Memory B cell (primary cell): Measurements from ENCODE around the gene RNF14.
A peak's percentile ranks its signal among the peaks of the same experiment; 100 is the strongest.

Source experiments
- ATAC-seq: fragments of 150-1000 bp; cut with Tn5 transposase; 2 replicates; pipeline ENCODE4 v1.10.0; 2021; ENCODE audit warnings: low read depth, mild to moderate bottlenecking, moderate library complexity
- DNase-seq, 2 donors: peaks; one replicate each; pipeline ENCODE4 v3.0.0; 2022; ENCODE audit warnings: low spot score in 2 of 2
- H3K27ac Mint-ChIP-seq: one replicate; pipeline ENCODE4 v1.8.0; 2022; ENCODE audit warnings: mild to moderate bottlenecking, moderate library complexity, mixed read lengths
- H3K27me3 Mint-ChIP-seq: one replicate; pipeline ENCODE4 v1.8.0; 2022; ENCODE audit warnings: mixed read lengths
- H3K36me3 Mint-ChIP-seq: one replicate; pipeline ENCODE4 v1.8.0; 2022; ENCODE audit warnings: mild to moderate bottlenecking, mixed read lengths
- H3K4me1 Mint-ChIP-seq: one replicate; pipeline ENCODE4 v1.8.0; 2022; ENCODE audit warnings: mixed read lengths
- H3K4me3 Mint-ChIP-seq: one replicate; pipeline ENCODE4 v1.8.0; 2022; ENCODE audit warnings: mild to moderate bottlenecking, moderate library complexity, mixed read lengths
- H3K9me3 Mint-ChIP-seq: one replicate; pipeline ENCODE4 v1.8.0; 2022; ENCODE audit warnings: mixed read lengths

RNF14 gene

GRCh38 chr5:141958113-141958512 lies 10.8 kb upstream of the RNF14 start, which contains the start of gene PCDH12:
Gene PCDH12 (minus strand): TSS chr5:141958202. CDS start chr5:141957851, 351 bp downstream.
- H3K36me3 Mint-ChIP-seq, result no peaks in the 10 kb centered on the region
- no peak for DNase-seq
- H3K9me3 Mint-ChIP-seq, result no peaks in the 10 kb centered on the region
- peaks cover 2% of the 10 kb centered on the region for H3K27me3 Mint-ChIP-seq
- no peak within 1 kb of the TSS for H3K4me3 Mint-ChIP-seq
- peaks cover 13% of the 10 kb centered on the region for H3K4me1 Mint-ChIP-seq
- ATAC-seq, result no peak
- no peak within 1 kb of the TSS for H3K27ac Mint-ChIP-seq

- H3K36me3 Mint-ChIP-seq, result no peaks in the 10 kb centered on the region
- H3K4me3 Mint-ChIP-seq, result no peak overlapping the region
- H3K9me3 Mint-ChIP-seq, result no peaks in the 10 kb centered on the region
- H3K4me1 Mint-ChIP-seq, result peaks cover 13% of the 10 kb centered on the region
- H3K27me3 Mint-ChIP-seq, result peaks cover 2% of the 10 kb centered on the region
- DNase-seq (no peak), ATAC-seq (no peak)
- no peak overlapping the region for H3K27ac Mint-ChIP-seq
These were observed 10.2 kb upstream of the RNF14 start for GRCh38 chr5:141958546-141959172.

- Mint-ChIP-seq H3K36me3 (no peaks in the 10 kb centered on the region), H3K4me3 (no peak overlapping the region), H3K4me1 (peaks cover 13% of the 10 kb centered on the region), H3K9me3 (no peaks in the 10 kb centered on the region), H3K27ac (peak overlapping the region; percentile 36), H3K27me3 (peaks cover 2% of the 10 kb centered on the region)
- ATAC-seq (no peak), DNase-seq (no peak)
These were observed 8.9 kb upstream of the RNF14 start for GRCh38 chr5:141960018-141960417.

DNA sequence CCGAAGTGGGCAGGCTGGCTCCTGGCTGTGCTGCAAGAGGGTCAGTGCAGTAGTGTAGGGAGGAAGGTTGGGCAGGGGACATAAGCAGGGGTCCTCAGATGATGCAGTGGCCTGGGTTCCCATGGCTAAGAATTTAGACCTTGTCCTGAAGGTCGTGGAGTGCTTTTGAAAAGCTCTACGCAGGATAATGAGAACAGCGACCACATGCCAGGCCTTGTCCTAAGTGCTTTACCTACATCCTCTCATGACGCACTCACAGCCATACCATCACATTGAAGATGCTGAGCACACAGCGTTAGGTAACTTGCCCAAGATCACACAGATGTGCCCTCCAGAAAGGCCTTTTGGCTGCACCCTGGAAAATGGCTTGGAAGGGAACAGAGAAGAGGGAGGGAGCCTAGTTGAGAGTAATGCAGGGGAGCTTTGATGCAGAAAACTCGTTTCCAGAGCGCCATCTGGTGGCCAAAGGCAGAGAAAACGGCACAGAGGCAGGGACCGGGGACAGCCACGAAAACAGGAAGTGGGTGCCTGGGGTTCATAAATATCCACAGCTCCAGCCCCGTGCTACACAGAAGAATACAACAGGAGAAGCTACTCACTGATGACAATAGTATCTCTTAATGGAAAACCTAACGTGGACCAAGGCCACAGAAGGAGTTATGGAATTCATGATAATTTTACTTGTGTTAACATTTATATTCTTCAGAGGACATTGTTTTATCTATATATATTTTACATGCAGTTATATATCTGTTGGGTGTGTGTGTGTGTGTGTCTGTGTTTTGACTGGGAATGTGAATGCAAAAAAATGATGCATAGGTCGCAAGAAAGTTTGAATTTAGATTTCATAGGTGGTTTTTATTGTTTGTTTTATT lies 8.2 kb upstream of the RNF14 start:
- Mint-ChIP-seq H3K36me3 (no peaks in the 10 kb centered on the region), H3K4me3 (peak overlapping the region; percentile 38), H3K27me3 (peaks cover 2% of the 10 kb centered on the region), H3K9me3 (no peaks in the 10 kb centered on the region), H3K4me1 (peaks cover 15% of the 10 kb centered on the region), H3K27ac (peak overlapping the region; percentile 36)
- ATAC-seq (peak; percentile 99), DNase-seq (peak; percentile 91)

DNA sequence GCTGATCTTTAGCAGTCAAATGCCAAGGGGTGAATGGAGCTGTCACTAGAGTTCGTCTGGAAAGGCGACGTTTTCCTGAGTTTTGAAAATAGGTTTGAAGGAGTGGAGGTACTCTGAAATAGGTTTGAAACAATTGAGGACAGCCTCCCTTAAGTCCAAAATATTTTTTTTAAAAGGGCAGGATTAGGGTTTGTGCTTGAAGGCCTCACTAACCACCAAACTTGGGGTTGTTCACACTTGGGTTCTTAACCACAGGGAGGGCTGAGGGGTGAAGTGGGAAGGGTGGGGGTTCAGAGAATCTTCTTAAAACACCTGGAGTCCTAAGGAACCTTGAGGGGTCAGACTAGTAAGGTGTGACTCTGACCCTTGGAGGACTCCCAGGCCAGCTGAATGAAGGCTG lies 7.4 kb upstream of the RNF14 start:
- Mint-ChIP-seq H3K36me3 (no peaks in the 10 kb centered on the region), H3K27me3 (peaks cover 2% of the 10 kb centered on the region), H3K4me1 (peaks cover 15% of the 10 kb centered on the region), H3K4me3 (no peak overlapping the region), H3K27ac (no peak overlapping the region), H3K9me3 (no peaks in the 10 kb centered on the region)
- DNase-seq, result no peak
- ATAC-seq, result no peak

GRCh38 chr5:141963701-141964100 lies 5.2 kb upstream of the RNF14 start:
- no peaks in the 10 kb centered on the region for H3K36me3 Mint-ChIP-seq

DNA sequence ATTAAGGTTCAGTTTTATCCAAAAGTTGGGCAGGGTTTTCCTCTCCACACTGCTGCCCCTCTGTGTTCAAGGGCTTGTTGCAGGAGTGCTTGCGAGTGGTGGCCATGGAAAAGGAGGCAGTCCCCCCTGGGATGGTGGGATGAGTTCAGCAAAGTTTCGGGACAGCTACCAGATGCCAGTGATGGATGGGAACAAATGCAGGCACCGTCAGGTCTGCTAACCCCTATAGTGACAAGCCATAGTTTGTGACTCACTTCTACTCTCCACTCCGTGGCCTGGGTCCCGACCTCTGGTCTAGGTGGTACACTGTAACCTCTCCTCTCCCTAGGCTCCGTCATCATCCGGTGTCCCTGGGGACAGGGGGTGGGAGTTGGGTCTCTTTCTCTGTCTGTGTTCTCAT lies 3.8 kb upstream of the RNF14 start:
- DNase-seq, result no peak

More at GRCh38 chr5:141963701-141964100, 5.2 kb upstream of the RNF14 start:
- H3K27ac Mint-ChIP-seq, result no peak overlapping the region
- no peak overlapping the region for H3K4me3 Mint-ChIP-seq
- H3K4me1 Mint-ChIP-seq, result peaks cover 27% of the 10 kb centered on the region
- DNase-seq (no peak), ATAC-seq (no peak)
- no peaks in the 10 kb centered on the region for H3K27me3 Mint-ChIP-seq
- H3K9me3 Mint-ChIP-seq, result no peaks in the 10 kb centered on the region

DNA sequence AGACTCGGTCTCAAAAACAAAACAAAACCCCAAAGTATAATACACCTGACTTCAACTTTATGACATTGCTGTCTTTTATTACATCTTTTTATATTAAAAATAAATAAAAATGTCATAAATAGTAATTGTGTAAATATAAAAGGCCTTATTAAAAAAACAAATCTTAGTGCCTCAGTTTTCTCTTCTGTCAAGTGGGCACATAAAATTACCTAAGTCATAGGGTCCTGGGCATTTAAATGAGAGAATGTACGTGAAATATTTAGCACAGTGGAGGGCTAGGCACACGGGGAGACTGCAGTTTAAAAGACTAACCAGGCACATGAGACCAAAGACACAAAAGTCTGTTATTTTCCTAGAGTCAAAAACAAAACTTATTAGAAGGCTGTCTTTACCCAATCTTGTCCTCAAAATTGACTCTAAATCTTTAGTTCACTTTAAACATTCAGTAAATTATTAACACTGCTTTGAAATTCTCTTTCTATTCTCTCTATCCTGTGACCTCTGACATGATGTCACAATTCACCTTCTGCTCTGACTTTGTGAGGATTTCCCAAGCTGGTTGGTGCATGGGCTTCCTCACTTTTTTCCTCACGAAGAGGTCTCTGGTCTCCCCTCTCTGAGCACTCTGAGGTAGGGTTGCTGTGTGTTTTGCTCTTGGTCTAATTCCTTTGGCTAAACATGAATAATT lies 2.5 kb upstream of the RNF14 start:
- no peaks in the 10 kb centered on the region for H3K9me3 Mint-ChIP-seq
- H3K27me3 Mint-ChIP-seq, result no peaks in the 10 kb centered on the region
- peaks cover 33% of the 10 kb centered on the region for H3K4me1 Mint-ChIP-seq
- H3K36me3 Mint-ChIP-seq, result peaks cover under 1% of the 10 kb centered on the region
- ATAC-seq (no peak), DNase-seq (no peak)
- no peak overlapping the region for H3K4me3 Mint-ChIP-seq
- peak overlapping the region; percentile 45 for H3K27ac Mint-ChIP-seq

More for the DNA sequence above, 3.8 kb upstream of the RNF14 start:
- peaks cover 33% of the 10 kb centered on the region for H3K4me1 Mint-ChIP-seq
- no peak overlapping the region for H3K4me3 Mint-ChIP-seq
- ATAC-seq, result no peak
- no peaks in the 10 kb centered on the region for H3K9me3 Mint-ChIP-seq
- no peak overlapping the region for H3K27ac Mint-ChIP-seq
- no peaks in the 10 kb centered on the region for H3K27me3 Mint-ChIP-seq
- H3K36me3 Mint-ChIP-seq, result no peaks in the 10 kb centered on the region

DNA sequence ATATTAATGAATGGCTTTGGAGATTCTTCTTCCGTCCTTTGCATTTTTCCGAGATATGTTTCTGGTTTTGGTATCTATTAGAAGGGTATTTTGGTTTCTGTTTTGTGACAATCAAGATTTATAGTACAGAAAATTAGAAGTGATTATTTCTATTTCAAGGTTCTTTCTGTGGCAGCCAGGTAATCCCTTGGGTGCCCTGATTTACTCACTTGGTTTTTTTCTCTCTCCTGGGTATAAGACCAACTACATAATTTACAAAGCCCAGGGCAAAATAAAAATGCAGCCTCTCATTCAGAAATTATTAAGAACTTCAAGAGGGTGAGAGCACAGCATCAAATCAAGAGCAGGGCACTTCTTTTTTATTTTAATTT lies 2.0 kb upstream of the RNF14 start:
- Mint-ChIP-seq H3K4me1 (peaks cover 35% of the 10 kb centered on the region), H3K4me3 (no peak overlapping the region), H3K36me3 (peaks cover 3% of the 10 kb centered on the region), H3K27me3 (no peaks in the 10 kb centered on the region), H3K27ac (peak overlapping the region; percentile 45), H3K9me3 (no peaks in the 10 kb centered on the region)
- DNase-seq, result no peak
- ATAC-seq, result no peak

DNA sequence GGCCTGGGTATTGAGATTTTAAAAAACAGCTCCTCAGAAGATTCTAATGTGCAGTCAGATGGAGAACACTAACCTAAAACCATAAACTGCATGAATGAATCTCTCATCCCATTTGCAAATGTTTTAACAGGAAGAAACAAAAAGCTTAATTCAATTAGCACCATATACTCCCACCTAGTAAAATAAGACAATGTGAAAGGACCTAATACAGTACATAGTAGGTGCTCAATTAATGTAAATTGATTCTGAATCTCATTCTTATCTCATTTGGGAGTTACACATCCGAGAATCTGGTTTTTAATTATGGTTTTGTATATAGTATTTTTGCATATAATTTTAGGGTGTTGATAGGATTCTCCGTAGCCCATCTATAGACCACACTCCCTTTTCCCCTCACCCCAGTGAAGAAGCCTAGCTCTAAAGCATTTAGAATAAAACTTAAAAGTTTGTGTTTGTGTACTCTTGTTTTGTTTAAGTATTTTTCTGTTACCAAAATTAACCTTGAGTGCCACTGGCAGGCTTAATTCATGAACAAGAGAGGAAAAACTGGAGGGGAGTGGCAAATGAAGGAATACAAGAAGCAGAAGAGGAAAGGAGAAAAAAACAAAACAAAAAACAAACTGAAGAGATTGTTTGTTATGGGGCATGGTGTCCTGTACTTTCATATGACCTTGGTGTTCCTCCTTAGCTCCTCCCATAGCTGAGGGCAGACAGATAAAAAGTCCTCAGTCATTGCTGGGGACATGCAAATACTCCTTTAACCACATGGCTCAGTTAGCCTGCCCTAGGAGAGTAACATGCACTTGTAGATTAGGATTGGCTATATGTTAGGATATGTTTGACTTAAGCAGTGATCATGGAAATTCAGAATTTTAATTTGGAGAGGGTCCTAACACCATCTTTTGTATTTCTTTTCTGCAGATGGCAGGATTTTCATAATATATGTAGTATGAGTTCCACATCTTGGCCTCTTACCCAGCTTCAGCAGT lies 1.2 kb downstream of the RNF14 start:
- peak; percentile 32 for ATAC-seq
- Mint-ChIP-seq H3K36me3 (peaks cover 9% of the 10 kb centered on the region), H3K4me3 (peak overlapping the region; percentile 91), H3K27ac (peak overlapping the region; percentile 96), H3K4me1 (peaks cover 38% of the 10 kb centered on the region), H3K9me3 (no peaks in the 10 kb centered on the region), H3K27me3 (no peaks in the 10 kb centered on the region)
- peak in 1 of 2 donors; percentile 20 for DNase-seq

DNA sequence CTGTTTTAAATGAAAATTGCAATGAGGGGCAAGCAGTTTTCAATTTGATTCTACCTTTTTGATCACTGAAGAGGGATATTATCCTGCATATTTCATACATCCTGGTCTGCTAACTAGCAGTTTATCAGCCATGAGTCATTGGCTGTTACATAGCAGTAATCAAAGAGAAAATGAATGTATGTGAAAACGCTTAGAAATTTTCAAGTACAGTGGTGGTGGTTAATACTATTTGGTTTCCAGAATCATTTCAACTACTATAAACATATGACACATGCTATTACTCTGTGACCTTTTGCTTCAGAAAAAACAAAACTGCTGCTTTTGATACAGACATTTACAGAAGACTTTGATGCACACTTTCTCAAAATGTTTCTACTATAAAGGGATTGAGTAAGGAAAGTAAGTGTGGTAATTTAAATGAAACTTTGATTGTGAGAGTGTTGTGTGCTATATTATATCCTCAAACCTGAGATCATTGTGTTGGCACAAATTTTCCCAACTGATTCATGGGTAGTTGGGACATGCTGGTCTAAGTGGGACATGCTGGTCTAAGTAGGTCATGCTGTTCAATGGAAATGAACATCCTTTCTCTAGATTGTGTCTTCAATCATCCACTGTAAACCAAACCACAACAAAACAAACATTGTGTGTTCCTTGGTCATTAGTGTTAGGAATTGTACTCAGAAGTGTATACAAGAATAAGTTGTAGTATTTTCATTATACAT lies 5.1 kb downstream of the RNF14 start:
- ATAC-seq (no peak), DNase-seq (no peak)
- no peaks in the 10 kb centered on the region for H3K27me3 Mint-ChIP-seq
- H3K4me1 Mint-ChIP-seq, result peaks cover 24% of the 10 kb centered on the region
- H3K27ac Mint-ChIP-seq, result no peak overlapping the region
- no peaks in the 10 kb centered on the region for H3K9me3 Mint-ChIP-seq
- peaks cover 17% of the 10 kb centered on the region for H3K36me3 Mint-ChIP-seq
- H3K4me3 Mint-ChIP-seq, result no peak overlapping the region

DNA sequence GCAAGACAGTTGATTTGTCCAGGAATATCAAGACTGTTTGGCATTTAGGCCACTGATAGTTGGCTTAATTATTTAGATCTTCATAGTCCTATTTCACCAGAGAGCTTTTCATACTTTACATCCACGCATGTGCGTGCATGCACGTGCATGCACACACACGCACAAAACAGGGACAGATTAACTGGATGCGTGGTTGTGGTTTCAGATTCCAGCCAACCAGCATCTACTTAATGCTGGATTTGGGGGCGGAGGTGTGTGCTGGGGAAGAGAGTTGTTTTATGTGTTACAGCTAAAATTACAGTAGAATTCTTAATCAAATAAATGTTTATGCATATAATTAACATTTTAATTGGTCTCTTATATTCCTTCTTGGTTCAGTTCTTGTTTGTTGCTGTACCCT lies 7.3 kb downstream of the RNF14 start:
- Mint-ChIP-seq H3K4me3 (no peak overlapping the region), H3K36me3 (peaks cover 25% of the 10 kb centered on the region), H3K27me3 (no peaks in the 10 kb centered on the region), H3K9me3 (no peaks in the 10 kb centered on the region), H3K4me1 (peaks cover 11% of the 10 kb centered on the region), H3K27ac (no peak overlapping the region)
- ATAC-seq, result no peak
- DNase-seq, result no peak

GRCh38 chr5:141978389-141978788 lies 9.5 kb downstream of the RNF14 start:
- no peak overlapping the region for H3K4me3 Mint-ChIP-seq
- no peak for DNase-seq
- no peaks in the 10 kb centered on the region for H3K9me3 Mint-ChIP-seq
- H3K27ac Mint-ChIP-seq, result no peak overlapping the region
- peaks cover 10% of the 10 kb centered on the region for H3K4me1 Mint-ChIP-seq
- H3K27me3 Mint-ChIP-seq, result no peaks in the 10 kb centered on the region
- H3K36me3 Mint-ChIP-seq, result peaks cover 29% of the 10 kb centered on the region
- ATAC-seq, result no peak
